Panc1 (cell line): ENCODE measurements around the gene CACNA1I. TPM values are rescaled to one million over a fixed set of nuclear protein-coding genes. Genes with fewer than 3 reads are reported as not detected.

Experiments
- ATAC-seq: fragments of 200-7000 bp; cut with Tn5 transposase; 2 replicates; pipeline ENCODE4 v1.9.1; 2020; ENCODE audit warnings: mild to moderate bottlenecking, moderate library complexity
- BruUV-seq: library from RNA; stranded (reverse); fragments of 400-500 nt; replicated peaks from 2 replicates; lab custom pipeline; 2021; lab: Mats Ljungman, UMichigan
- CTCF ChIA-PET: fragments of 300-600 bp; sonication (Branson Sonifier 250); formaldehyde crosslinking; loops from one replicate; lab custom pipeline; 2022; ENCODE audit warnings: antibody characterized with exemption; lab: Charles Lee
- POLR2A ChIA-PET: fragments of 300-600 bp; sonication (Branson Sonifier 250); formaldehyde crosslinking; loops from one replicate; lab custom pipeline; 2022; ENCODE audit warnings: antibody characterized with exemption; lab: Charles Lee
- DNase-seq: peaks from one replicate; pipeline ENCODE4 v3.0.0-alpha.2; 2010; ENCODE audit warnings: low read depth, low spot score
- H3K27ac ChIP-seq: 2 replicates; pipeline ENCODE4 v1.5.1; 2011; ENCODE audit warnings: mild to moderate bottlenecking, low read length, inconsistent platforms
- H3K27me3 ChIP-seq: fragments of 200-500 bp; sonication (Bioruptor generic); 2 replicates; pipeline ENCODE4 v1.6.0; 2014; ENCODE audit warnings: low read length, inconsistent platforms; ENCODE audit not compliant: control insufficient read depth, insufficient read depth
- H3K36me3 ChIP-seq: fragments of 200-500 bp; sonication (Bioruptor generic); 2 replicates; pipeline ENCODE4 v1.5.1; 2014; ENCODE audit warnings: inconsistent platforms, mild to moderate bottlenecking, low read length, moderate library complexity; ENCODE audit not compliant: control insufficient read depth, insufficient read depth
- H3K4me1 ChIP-seq: 2 replicates; pipeline ENCODE4 v1.5.1; 2011; ENCODE audit warnings: inconsistent platforms, mild to moderate bottlenecking, low read length, moderate library complexity; ENCODE audit not compliant: control insufficient read depth, insufficient read depth
- H3K4me3 ChIP-seq, 2 experiments: 2 replicates each; pipeline ENCODE4 v1.5.1; 2011 to 2012; ENCODE audit warnings: low read depth in 2 of 2, low read length in 2 of 2, mild to moderate bottlenecking in 2 of 2, inconsistent platforms in 1 of 2, moderate library complexity in 1 of 2
- H3K9me3 ChIP-seq: fragments of 200-500 bp; sonication (Bioruptor generic); 2 replicates; pipeline ENCODE4 v1.5.1; 2014; ENCODE audit warnings: low read depth, mild to moderate bottlenecking, inconsistent platforms, low read length, moderate library complexity; ENCODE audit not compliant: control insufficient read depth, insufficient read depth
- CTCF ChIP-seq: fragments of 450-650 bp; IDR thresholded peaks from 2 replicates; pipeline ENCODE4 v1.5.1; 2017; ENCODE audit warnings: mild to moderate bottlenecking
- POLR2AphosphoS5 ChIP-seq: IDR thresholded peaks from 2 replicates; pipeline ENCODE4 v1.6.1; 2012; ENCODE audit warnings: mild to moderate bottlenecking, low read depth, low read length, moderate library complexity
- REST ChIP-seq, 2 experiments: IDR thresholded peaks; 2 replicates each; pipeline ENCODE4 v1.6.1; 2011 to 2012; ENCODE audit warnings: low read depth in 2 of 2, control low read depth in 1 of 2, low read length in 1 of 2, mild to moderate bottlenecking in 1 of 2, moderate library complexity in 1 of 2; ENCODE audit not compliant: insufficient read depth in 1 of 2
- SIN3A ChIP-seq: IDR thresholded peaks from 2 replicates; pipeline ENCODE4 v1.6.1; 2012; ENCODE audit warnings: low read depth, mild to moderate bottlenecking, low read length, moderate library complexity, borderline replicate concordance; ENCODE audit not compliant: insufficient read depth
- TCF7L2 ChIP-seq: IDR thresholded peaks from 2 replicates; pipeline ENCODE4 v1.6.1; 2011; ENCODE audit warnings: mild to moderate bottlenecking, low read depth, low read length, inconsistent platforms
- in situ Hi-C: cut with HindIII; loops from 2 replicates; pipeline ENCODE4 v1.10.0; 2016; ENCODE audit warnings: low sequenced_read_pairs, low pct_unique_long_range_greater_than_20kb
- intact Hi-C: fragments of 100-400 bp; cut with micrococcal nuclease; formaldehyde crosslinking; loops from one replicate; pipeline ENCODE4 v1.10.0; 2022; ENCODE audit not compliant: unreplicated experiment
- total RNA-seq: library from RNA; stranded (reverse); gene quantifications from one replicate; pipeline ENCODE4 v1.2.1, GENCODE V29; 2021; ENCODE audit not compliant: unreplicated experiment

The CACNA1I gene
- total RNA-seq, 1 experiment from 2014 or later: 0.23 TPM

GRCh38 chr22:39661842-39662685 is 91.5 kb downstream of the CACNA1I start:
- no peak overlapping the region for H3K4me3 ChIP-seq
- ATAC-seq (no peak), DNase-seq (no peak)
- H3K9me3 ChIP-seq: no peaks in the 10 kb centered on the region
- no peak overlapping the region for H3K27ac ChIP-seq
- no peaks in the 10 kb centered on the region for H3K27me3 ChIP-seq
- intact Hi-C loops (no loop called here), in situ Hi-C loops (no loop called here)
- H3K36me3 ChIP-seq: no peaks in the 10 kb centered on the region
- ChIA-PET CTCF (interaction anchor here (0.5 to 1.0 kb wide), 2 partner anchors 104 to 363 kb away, joined by 4 to 7 read pairs; no protein-coding TSS in a partner anchor), POLR2A (no interaction called here)
- TF ChIP-seq POLR2AphosphoS5 (no peak), CTCF (no peak)
- no peaks in the 10 kb centered on the region; the same call in 1 of the 2 replicates for H3K4me1 ChIP-seq
- no TSS peak for BruUV-seq

GRCh38 chr22:39662686-39663052 is 92.1 kb downstream of the CACNA1I start:
- ATAC-seq (no peak), DNase-seq (no peak)
- intact Hi-C loops (no loop called here), in situ Hi-C loops (no loop called here)
- Histone ChIP-seq H3K27me3 (no peaks in the 10 kb centered on the region), H3K36me3 (no peaks in the 10 kb centered on the region), H3K9me3 (no peaks in the 10 kb centered on the region), H3K27ac (no peak overlapping the region), H3K4me3 (no peak overlapping the region), H3K4me1 (no peaks in the 10 kb centered on the region; the same call in 1 of the 2 replicates)
- CTCF ChIA-PET: interaction anchor here (0.5 kb wide), 1 partner anchor 104 kb away, joined by 4 read pairs; no protein-coding TSS in a partner anchor
- BruUV-seq: no TSS peak
- TF ChIP-seq POLR2AphosphoS5: no peak
- no peak for TF ChIP-seq SIN3A
- TF ChIP-seq CTCF: no peak
- TF ChIP-seq REST (IDR thresholded peaks at IDR 0.05; ENCODE audit: insufficient read depth in 1 of 2, low read depth in 2 of 2, low read length in 1 of 2): no peak
- TF ChIP-seq TCF7L2: no peak
- POLR2A ChIA-PET: no interaction called here
